Spleen (tissue), 11 donors: ENCODE data around the gene NKX6-2. TPM values are rescaled to one million over a fixed set of nuclear protein-coding genes. Genes with fewer than 3 reads are reported as not detected.
"Not testable (repeated sequence)": the region's sequence is repeated elsewhere in the genome, so short reads cannot be mapped to it uniquely, and the experiment has no call there.

Experiments used
- DNase-seq: peaks from one replicate; pipeline ENCODE4 v3.0.0-alpha.2; 2020
- H3K27ac ChIP-seq, 8 donors: fragments of 200-600 bp; sonication (generic) in 7 of 8; 1 replicate in 4 of 8; 2 replicates in 4 of 8; pipeline versions ENCODE4 v1.5.0 to v1.8.0; 2016 to 2021; ENCODE audit warnings: inconsistent platforms in 4 of 8, mild to moderate bottlenecking in 4 of 8, moderate library complexity in 1 of 8
- H3K27me3 ChIP-seq, 7 donors: fragments of 200-600 bp; sonication (generic) in 6 of 7; replicated peaks in 1 of 7; 1 replicate in 4 of 7; 2 replicates in 3 of 7; pipeline versions ENCODE4 v1.5.0 to v1.8.0; 2016 to 2021; ENCODE audit warnings: inconsistent platforms in 3 of 7, mild to moderate bottlenecking in 1 of 7
- H3K36me3 ChIP-seq, 6 donors: fragments of 200-600 bp; sonication (generic) in 5 of 6; 1 replicate in 4 of 6; 2 replicates in 2 of 6; pipeline versions ENCODE4 v1.5.0 to v1.8.0; 2016 to 2021; ENCODE audit warnings: inconsistent platforms in 2 of 6
- H3K4me1 ChIP-seq, 6 donors: fragments of 200-600 bp; sonication (generic) in 5 of 6; 1 replicate in 3 of 6; 2 replicates in 3 of 6; pipeline versions ENCODE4 v1.5.0 to v1.8.0; 2016 to 2021; ENCODE audit warnings: inconsistent platforms in 3 of 6
- H3K4me3 ChIP-seq, 8 donors: fragments of 200-600 bp; sonication (generic) in 7 of 8; 1 replicate in 4 of 8; 2 replicates in 4 of 8; pipeline versions ENCODE4 v1.5.0 to v1.8.0; 2016 to 2021; ENCODE audit warnings: inconsistent platforms in 4 of 8, mild to moderate bottlenecking in 4 of 8, moderate library complexity in 2 of 8
- H3K9me3 ChIP-seq, 8 donors: fragments of 200-600 bp; sonication (generic) in 7 of 8; 1 replicate in 4 of 8; 2 replicates in 4 of 8; pipeline versions ENCODE4 v1.5.0 to v1.8.0; 2016 to 2021; ENCODE audit warnings: inconsistent platforms in 4 of 8
- POLR2A ChIP-seq, 3 donors: fragments of 450-650 bp; IDR thresholded peaks; one replicate each; pipeline ENCODE4 v1.5.1; 2017; ENCODE audit warnings: antibody characterized with exemption in 3 of 3, mild to moderate bottlenecking in 1 of 3
- POLR2AphosphoS5 ChIP-seq, 3 donors: sonication (generic); formaldehyde crosslinking; IDR thresholded peaks; one replicate each; pipeline ENCODE4 v1.5.1; 2017; ENCODE audit warnings: antibody characterized with exemption in 3 of 3
- WGBS, 5 donors: extraction: QIAGEN DNeasy Blood & Tissue Kit in 3 of 5; methylation state at CpG; one replicate each; pipeline versions ENCODE4 v1.1.5 to v1.1.7; 2013 to 2018; 5-methylcytosine and 5-hydroxymethylcytosine counted together
- intact Hi-C: fragments of 100-400 bp; cut with DNase I; formaldehyde crosslinking; loops from one replicate; pipeline ENCODE4 v1.15.0; 2023; ENCODE audit warnings: low total_unique reads
- polyA plus RNA-seq, 3 donors: library from polyadenylated mRNA; stranded (reverse); fragments of 200-250 nt; gene quantifications; one replicate each; pipeline ENCODE4 v1.2.1, GENCODE V29; 2013
- total RNA-seq, 7 donors: library from RNA; depleted of rRNA in 3 of 7; stranded (reverse); fragments of >200 nt in 3 of 7; fragmentation: NEBNext Ultra II Directional in 4 of 7; extraction: Animal tissue kit (Norgen Biotek cat#: 25700) in 4 of 7; gene quantifications; one replicate each; pipeline versions ENCODE4 v1.1.0 to v1.2.1, GENCODE V29; 2016 to 2021
- TF ChIP-seq, protein P1 (sequence below), 11 experiments: fragments of 200-600 bp in 7 of 11; fragments of 450-650 bp in 4 of 11; sonication (generic) in 4 of 11; IDR thresholded peaks in 8 of 11; conservative IDR thresholded peaks in 3 of 11; 1 replicate in 7 of 11; 2 replicates in 4 of 11; pipeline versions ENCODE4 v1.4.0 to v1.8.0; 2016 to 2021; ENCODE audit warnings: antibody characterized with exemption in 11 of 11, inconsistent platforms in 4 of 11, mild to moderate bottlenecking in 1 of 11
- donor health status: healthy with polysubstance abuse.
- donor health status: DM: no; HTN: no; CAD: no; lungs with moderate emphysema.
- donor health status: DM: no; HTN: no; CAD: no.
- donor health status: Bipolar disorder and iron deficiency.
- donor health status: healthy.
- donor health status: DM: no; HTN: no; CAD: no.
- donor health status: DM: yes; HTN: yes; CAD: no.

The NKX6-2 gene
- total and polyA plus RNA-seq, 10 donors = 0.03 to 0.08 TPM; not detected in 8

- Histone ChIP-seq H3K27me3 (peaks cover 0 to 25% (median 4%) of the 10 kb centered on the region in 7 donors), H3K9me3 (peaks cover 0 to 8% (median 6%) of the 10 kb centered on the region in 8 donors), H3K4me3 (no peak overlapping the region), H3K27ac (no peak overlapping the region), H3K36me3 (no peaks in the 10 kb centered on the region), H3K4me1 (no peaks in the 10 kb centered on the region)
- 86 to 92% (median 89%) methylated on average over 15 to 21 of the region's 21 CpGs for WGBS, 5 donors
- no peak for DNase-seq
- intact Hi-C loops = no loop called here
- no peak for TF ChIP-seq POLR2A (IDR thresholded peaks at IDR 0.05)
- TF ChIP-seq, protein P1, sequence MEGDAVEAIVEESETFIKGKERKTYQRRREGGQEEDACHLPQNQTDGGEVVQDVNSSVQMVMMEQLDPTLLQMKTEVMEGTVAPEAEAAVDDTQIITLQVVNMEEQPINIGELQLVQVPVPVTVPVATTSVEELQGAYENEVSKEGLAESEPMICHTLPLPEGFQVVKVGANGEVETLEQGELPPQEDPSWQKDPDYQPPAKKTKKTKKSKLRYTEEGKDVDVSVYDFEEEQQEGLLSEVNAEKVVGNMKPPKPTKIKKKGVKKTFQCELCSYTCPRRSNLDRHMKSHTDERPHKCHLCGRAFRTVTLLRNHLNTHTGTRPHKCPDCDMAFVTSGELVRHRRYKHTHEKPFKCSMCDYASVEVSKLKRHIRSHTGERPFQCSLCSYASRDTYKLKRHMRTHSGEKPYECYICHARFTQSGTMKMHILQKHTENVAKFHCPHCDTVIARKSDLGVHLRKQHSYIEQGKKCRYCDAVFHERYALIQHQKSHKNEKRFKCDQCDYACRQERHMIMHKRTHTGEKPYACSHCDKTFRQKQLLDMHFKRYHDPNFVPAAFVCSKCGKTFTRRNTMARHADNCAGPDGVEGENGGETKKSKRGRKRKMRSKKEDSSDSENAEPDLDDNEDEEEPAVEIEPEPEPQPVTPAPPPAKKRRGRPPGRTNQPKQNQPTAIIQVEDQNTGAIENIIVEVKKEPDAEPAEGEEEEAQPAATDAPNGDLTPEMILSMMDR (IDR thresholded peaks at IDR 0.05 in 8 of 11, conservative IDR thresholded peaks at IDR 0.05 in 3 of 11) = no peak
- no peak for TF ChIP-seq POLR2AphosphoS5 (IDR thresholded peaks at IDR 0.05)
Measured at GRCh38 chr10:132798403-132798802, 12.5 kb upstream of the NKX6-2 start.

GRCh38 chr10:132797986-132798385, 12.0 kb upstream of the NKX6-2 start:
- H3K9me3 ChIP-seq, H3K4me3 ChIP-seq, H3K4me1 ChIP-seq, intact Hi-C loops, H3K36me3 ChIP-seq, H3K27ac ChIP-seq, DNase-seq: not testable (repeated sequence)
- H3K27me3 ChIP-seq = peaks cover 0 to 30% (median 8%) of the 10 kb centered on the region in 7 donors
- 85 to 93% (median 90%) methylated on average over 20 to 32 of the region's 32 CpGs for WGBS, 5 donors

DNA sequence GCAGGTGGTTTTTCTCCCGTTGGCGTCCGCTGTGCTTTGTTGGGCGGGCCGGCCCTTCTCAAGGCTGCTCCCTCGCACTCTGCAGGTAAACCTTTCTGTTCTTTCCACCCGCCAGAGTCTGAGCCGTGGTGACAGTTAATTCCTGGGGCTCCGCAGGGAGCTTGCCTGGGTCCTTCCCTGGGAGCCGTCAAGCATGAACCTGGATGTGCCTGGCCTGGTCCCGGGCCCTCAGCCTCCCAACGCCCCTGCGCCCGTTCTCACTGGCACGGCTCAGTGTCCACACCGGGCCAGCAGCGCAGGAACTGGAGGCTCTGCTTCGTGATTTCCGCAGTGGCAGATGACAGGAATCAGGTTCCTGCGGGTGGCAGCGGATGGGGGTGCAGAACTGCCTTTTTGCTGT, 10.9 kb upstream of the NKX6-2 start:
- intact Hi-C loops = no loop called here
- no peaks in the 10 kb centered on the region for H3K4me1 ChIP-seq
- peaks cover 0 to 31% (median 10%) of the 10 kb centered on the region in 7 donors for H3K27me3 ChIP-seq
- H3K4me3 ChIP-seq = no peak overlapping the region
- peaks cover 0 to 4% (median 2%) of the 10 kb centered on the region in 8 donors for H3K9me3 ChIP-seq
- 81 to 87% (median 83%) methylated on average over 18 to 21 of the region's 21 CpGs for WGBS, 5 donors
- TF ChIP-seq, protein P1 (IDR thresholded peaks at IDR 0.05 in 8 of 11, conservative IDR thresholded peaks at IDR 0.05 in 3 of 11) = no peak
- TF ChIP-seq POLR2A (IDR thresholded peaks at IDR 0.05) = no peak
- TF ChIP-seq POLR2AphosphoS5 (IDR thresholded peaks at IDR 0.05) = no peak
- no peak overlapping the region for H3K27ac ChIP-seq
- no peak for DNase-seq
- H3K36me3 ChIP-seq = no peaks in the 10 kb centered on the region

DNA sequence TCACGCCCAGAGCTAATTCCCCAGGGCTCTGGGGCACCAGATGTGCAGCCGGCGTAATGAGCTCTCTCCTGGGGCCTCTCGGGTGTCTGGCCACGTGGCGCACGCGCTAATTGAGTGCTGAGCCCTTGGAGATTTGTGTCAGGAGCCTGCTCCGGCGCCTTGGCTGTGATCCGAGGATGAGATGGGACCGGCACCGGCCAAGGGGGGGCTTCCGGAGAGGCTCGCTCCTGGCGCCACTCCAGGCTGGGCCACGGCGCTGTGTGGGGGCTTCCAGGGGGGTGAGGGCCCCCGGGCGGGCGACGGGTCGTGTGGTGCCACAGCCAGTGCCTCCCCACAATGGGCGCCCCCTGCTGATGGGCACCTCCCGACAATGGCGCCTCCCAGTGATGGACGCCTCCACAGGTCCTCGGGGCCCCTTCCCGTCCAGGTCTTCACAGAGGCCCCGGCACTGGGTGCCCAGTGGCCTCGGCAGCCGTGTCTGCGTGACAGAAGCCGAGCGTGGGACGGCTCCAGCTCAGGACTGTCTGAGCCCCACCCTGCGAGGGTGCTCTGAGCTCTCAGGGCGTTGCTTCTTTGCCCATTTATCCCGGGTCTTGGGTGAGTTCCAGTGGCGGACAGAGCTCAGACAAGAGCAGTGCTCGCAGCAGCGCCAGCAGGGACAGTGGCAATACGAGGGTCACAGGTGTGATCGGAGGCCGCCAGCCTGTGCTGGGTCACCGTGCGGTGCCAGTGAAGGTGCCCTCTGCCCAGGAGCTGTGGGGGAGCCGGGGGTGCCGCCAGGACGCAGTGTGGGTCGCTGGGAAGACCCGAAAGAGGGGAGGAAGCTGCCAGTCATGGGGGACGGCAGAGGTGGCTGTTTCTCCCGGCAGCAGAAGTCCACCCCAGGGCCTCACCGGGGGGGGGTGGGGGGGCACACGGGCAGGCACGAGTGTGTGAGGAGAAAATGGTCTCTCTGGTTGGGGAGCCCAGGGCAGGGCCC, 8.2 kb upstream of the NKX6-2 start:
- intact Hi-C loops = no loop called here
- WGBS, 5 donors = 66 to 79% (median 70%) methylated on average over 24 to 57 of the region's 57 CpGs
- no peak for TF ChIP-seq POLR2A (IDR thresholded peaks at IDR 0.05)
- no peak for TF ChIP-seq POLR2AphosphoS5 (IDR thresholded peaks at IDR 0.05)

GRCh38 chr10:132793213-132793612, 7.3 kb upstream of the NKX6-2 start:
- peaks cover 0 to 9% (median 5%) of the 10 kb centered on the region in 6 donors for H3K4me1 ChIP-seq
- H3K27ac ChIP-seq = no peak overlapping the region
- no peaks in the 10 kb centered on the region for H3K36me3 ChIP-seq
- TF ChIP-seq POLR2A (IDR thresholded peaks at IDR 0.05) = no peak
- TF ChIP-seq POLR2AphosphoS5 (IDR thresholded peaks at IDR 0.05) = no peak
- TF ChIP-seq, protein P1 (IDR thresholded peaks at IDR 0.05 in 8 of 11, conservative IDR thresholded peaks at IDR 0.05 in 3 of 11) = no peak
- WGBS, 5 donors = 75 to 100% (median 86%) methylated on average over 1 to 9 of the region's 9 CpGs
- H3K27me3 ChIP-seq = peaks cover 0 to 67% (median 44%) of the 10 kb centered on the region in 7 donors
- H3K4me3 ChIP-seq = no peak overlapping the region
- intact Hi-C loops = no loop called here
- no peak for DNase-seq
- H3K9me3 ChIP-seq = no peaks in the 10 kb centered on the region

More for the DNA sequence above, 8.2 kb upstream of the NKX6-2 start:
- Histone ChIP-seq H3K4me3 (no peak overlapping the region), H3K27ac (no peak overlapping the region), H3K36me3 (no peaks in the 10 kb centered on the region), H3K9me3 (no peaks in the 10 kb centered on the region), H3K27me3 (peaks cover 0 to 57% (median 35%) of the 10 kb centered on the region in 7 donors), H3K4me1 (no peaks in the 10 kb centered on the region)
- no peak for DNase-seq
